NB4 (cell line): ENCODE data around the gene ITM2C.

Experiments
- CTCF ChIP-seq: IDR thresholded peaks from one replicate; pipeline ENCODE4 v1.5.1; 2012; ENCODE audit warnings: low read depth, low read length
- MAX ChIP-seq: IDR thresholded peaks from 2 replicates; pipeline ENCODE4 v1.6.1; 2011; ENCODE audit warnings: low read depth, low read length
- POLR2A ChIP-seq: IDR thresholded peaks from 2 replicates; pipeline ENCODE4 v1.6.1; 2011; ENCODE audit warnings: mild to moderate bottlenecking; ENCODE audit not compliant: insufficient read length; ENCODE audit errors: extremely low read depth

GRCh38 chr2:230893841-230894781, 29.4 kb downstream of the ITM2C start:
- TF ChIP-seq CTCF, result no peak
- TF ChIP-seq MAX, result peak; percentile 82
- TF ChIP-seq POLR2A, result no peak
